ENCODE results near the gene SYNPO2.

Gene SYNPO2

GRCh38 chr4:118920247-118920646, 31.6 kb downstream of the SYNPO2 start:
- no peak for DNase-seq

GRCh38 chr4:118921786-118922185, 33.1 kb downstream of the SYNPO2 start:
- no peak for DNase-seq
- in situ Hi-C loops (cut with HindIII; ENCODE audit: low pct_ligation_motif_present, low pct_unique_long_range_greater_than_20kb, low sequenced_read_pairs) = no loop called here

More at GRCh38 chr4:118920247-118920646, 31.6 kb downstream of the SYNPO2 start:
- in situ Hi-C loops (cut with HindIII; ENCODE audit: low pct_ligation_motif_present, low pct_unique_long_range_greater_than_20kb, low sequenced_read_pairs) = no loop called here

GRCh38 chr4:118923891-118924290, 35.2 kb downstream of the SYNPO2 start:
- no peak for DNase-seq
- in situ Hi-C loops (cut with HindIII; ENCODE audit: low pct_ligation_motif_present, low pct_unique_long_range_greater_than_20kb, low sequenced_read_pairs) = no loop called here

GRCh38 chr4:118927974-118928373, 39.3 kb downstream of the SYNPO2 start:
- in situ Hi-C loops (cut with HindIII; ENCODE audit: low pct_ligation_motif_present, low pct_unique_long_range_greater_than_20kb, low sequenced_read_pairs) = no loop called here

GRCh38 chr4:118930255-118930654, 41.6 kb downstream of the SYNPO2 start:
- in situ Hi-C loops (cut with HindIII; ENCODE audit: low pct_ligation_motif_present, low pct_unique_long_range_greater_than_20kb, low sequenced_read_pairs) = no loop called here
- DNase-seq = no peak

More at GRCh38 chr4:118927974-118928373, 39.3 kb downstream of the SYNPO2 start:
- DNase-seq = no peak

GRCh38 chr4:118931786-118932185, 43.1 kb downstream of the SYNPO2 start:
- in situ Hi-C loops (cut with HindIII; ENCODE audit: low pct_ligation_motif_present, low pct_unique_long_range_greater_than_20kb, low sequenced_read_pairs) = no loop called here
- DNase-seq = no peak

- no peak for DNase-seq
- in situ Hi-C loops (cut with HindIII; ENCODE audit: low pct_ligation_motif_present, low pct_unique_long_range_greater_than_20kb, low sequenced_read_pairs) = no loop called here
These were observed 47.2 kb downstream of the SYNPO2 start for GRCh38 chr4:118935819-118936218.

- in situ Hi-C loops (cut with HindIII; ENCODE audit: low pct_ligation_motif_present, low pct_unique_long_range_greater_than_20kb, low sequenced_read_pairs) = no loop called here
- no peak for DNase-seq
These were observed 47.8 kb downstream of the SYNPO2 start for GRCh38 chr4:118936406-118936805.

- in situ Hi-C loops (cut with HindIII; ENCODE audit: low pct_ligation_motif_present, low pct_unique_long_range_greater_than_20kb, low sequenced_read_pairs) = no loop called here
- no peak for DNase-seq
These were observed 50.6 kb downstream of the SYNPO2 start for GRCh38 chr4:118939169-118939783.

- in situ Hi-C loops (cut with HindIII; ENCODE audit: low pct_ligation_motif_present, low pct_unique_long_range_greater_than_20kb, low sequenced_read_pairs) = no loop called here
- no peak for DNase-seq
These were observed 52.5 kb downstream of the SYNPO2 start for GRCh38 chr4:118941149-118941548.

- in situ Hi-C loops (cut with HindIII; ENCODE audit: low pct_ligation_motif_present, low pct_unique_long_range_greater_than_20kb, low sequenced_read_pairs) = no loop called here
- no peak for DNase-seq
These were observed 53.1 kb downstream of the SYNPO2 start for GRCh38 chr4:118941799-118942198.

GRCh38 chr4:118942465-118942864, 53.8 kb downstream of the SYNPO2 start:
- DNase-seq = no peak
- in situ Hi-C loops (cut with HindIII; ENCODE audit: low pct_ligation_motif_present, low pct_unique_long_range_greater_than_20kb, low sequenced_read_pairs) = no loop called here

- no peak for DNase-seq
- in situ Hi-C loops (cut with HindIII; ENCODE audit: low pct_ligation_motif_present, low pct_unique_long_range_greater_than_20kb, low sequenced_read_pairs) = no loop called here
These were observed 58.4 kb downstream of the SYNPO2 start for GRCh38 chr4:118947095-118947494.

GRCh38 chr4:118948545-118949144, 60.0 kb downstream of the SYNPO2 start:
- in situ Hi-C loops (cut with HindIII; ENCODE audit: low pct_ligation_motif_present, low pct_unique_long_range_greater_than_20kb, low sequenced_read_pairs) = no loop called here
- peak; percentile 31 for DNase-seq

- no peak for DNase-seq
- in situ Hi-C loops (cut with HindIII; ENCODE audit: low pct_ligation_motif_present, low pct_unique_long_range_greater_than_20kb, low sequenced_read_pairs) = no loop called here
These were observed 61.6 kb downstream of the SYNPO2 start for GRCh38 chr4:118950224-118950623.

- DNase-seq = no peak
- in situ Hi-C loops (cut with HindIII; ENCODE audit: low pct_ligation_motif_present, low pct_unique_long_range_greater_than_20kb, low sequenced_read_pairs) = no loop called here
These were observed 62.4 kb downstream of the SYNPO2 start for GRCh38 chr4:118950929-118951570.

GRCh38 chr4:118953276-118953675, 64.6 kb downstream of the SYNPO2 start:
- in situ Hi-C loops (cut with HindIII; ENCODE audit: low pct_ligation_motif_present, low pct_unique_long_range_greater_than_20kb, low sequenced_read_pairs) = no loop called here
- peak; percentile 65 for DNase-seq

- in situ Hi-C loops (cut with HindIII; ENCODE audit: low pct_ligation_motif_present, low pct_unique_long_range_greater_than_20kb, low sequenced_read_pairs) = no loop called here
- DNase-seq = peak; percentile 66
These were observed 65.6 kb downstream of the SYNPO2 start for GRCh38 chr4:118954246-118954645.

GRCh38 chr4:118955515-118955914, 66.9 kb downstream of the SYNPO2 start:
- no peak for DNase-seq
- in situ Hi-C loops (cut with HindIII; ENCODE audit: low pct_ligation_motif_present, low pct_unique_long_range_greater_than_20kb, low sequenced_read_pairs) = no loop called here
